Measurements from ENCODE around the gene FAM193B. TPM values are rescaled to one million over a fixed set of nuclear protein-coding genes. Genes with fewer than 3 reads are reported as not detected.

FAM193B gene
- total RNA-seq, 1 experiment from 2014 or later: 43.8 TPM

- Histone ChIP-seq H3K27me3 (replicated peaks; ENCODE audit: insufficient read depth, low read depth, low read length, poor library complexity) (no peaks in the 10 kb centered on the region), H3K36me3 (ENCODE audit: insufficient read depth, low read length, poor library complexity, severe bottlenecking) (peaks cover 12% of the 10 kb centered on the region), H3K4me1 (ENCODE audit: insufficient read depth, low read length, poor library complexity, severe bottlenecking) (peaks cover 20% of the 10 kb centered on the region), H3K4me3 (ENCODE audit: low read depth, low read length, poor library complexity, severe bottlenecking) (no peak overlapping the region), H3K27ac (ENCODE audit: low read depth, low read length, poor library complexity, severe bottlenecking) (no peak overlapping the region), H3K9me3 (ENCODE audit: low read depth, low read length, poor library complexity, severe bottlenecking) (no peaks in the 10 kb centered on the region)
- TF ChIP-seq CTCF (conservative IDR thresholded peaks at IDR 0.05; ENCODE audit: low read depth, low read length) (no peak), EZH2 (IDR thresholded peaks at IDR 0.05; ENCODE audit: borderline replicate concordance, low read depth, low read length, poor library complexity, severe bottlenecking) (no peak)
- BruUV-seq (replicated peaks): no TSS peak
- CTCF ChIA-PET: no interaction called here
- intact Hi-C loops (cut with micrococcal nuclease; ENCODE audit: unreplicated experiment): no loop called here
- POLR2A ChIA-PET (ENCODE audit: low non-redundant PET): no interaction called here
- DNase-seq (ENCODE audit: low spot score): no peak
Measured at GRCh38 chr5:177547736-177548135, 6.6 kb downstream of the FAM193B start.

GRCh38 chr5:177546258-177546741 is 8.1 kb downstream of the FAM193B start:
- intact Hi-C loops (cut with micrococcal nuclease; ENCODE audit: unreplicated experiment): no loop called here

GRCh38 chr5:177545487-177546257 is 8.7 kb downstream of the FAM193B start:
- DNase-seq (ENCODE audit: low spot score): peak; percentile 26
- TF ChIP-seq CTCF (conservative IDR thresholded peaks at IDR 0.05; ENCODE audit: low read depth, low read length): no peak
- TF ChIP-seq EZH2 (IDR thresholded peaks at IDR 0.05; ENCODE audit: borderline replicate concordance, low read depth, low read length, poor library complexity, severe bottlenecking): no peak

More at GRCh38 chr5:177546258-177546741, 8.1 kb downstream of the FAM193B start:
- ChIA-PET POLR2A (ENCODE audit: low non-redundant PET) (interaction anchor here (0.6 kb wide), 2 partner anchors 49 to 174 kb away, joined by 3 to 11 read pairs; partner anchors contain the start of gene PDLIM7), CTCF (no interaction called here)
- no TSS peak for BruUV-seq (replicated peaks)
- TF ChIP-seq CTCF (conservative IDR thresholded peaks at IDR 0.05; ENCODE audit: low read depth, low read length) (no peak), EZH2 (IDR thresholded peaks at IDR 0.05; ENCODE audit: borderline replicate concordance, low read depth, low read length, poor library complexity, severe bottlenecking) (no peak)
- H3K27me3 ChIP-seq (replicated peaks; ENCODE audit: insufficient read depth, low read depth, low read length, poor library complexity): no peaks in the 10 kb centered on the region
- peaks cover 20% of the 10 kb centered on the region for H3K4me1 ChIP-seq (ENCODE audit: insufficient read depth, low read length, poor library complexity, severe bottlenecking)
- H3K36me3 ChIP-seq (ENCODE audit: insufficient read depth, low read length, poor library complexity, severe bottlenecking): peaks cover 13% of the 10 kb centered on the region
- H3K27ac ChIP-seq (ENCODE audit: low read depth, low read length, poor library complexity, severe bottlenecking): peak overlapping the region; percentile 75
- H3K9me3 ChIP-seq (ENCODE audit: low read depth, low read length, poor library complexity, severe bottlenecking): no peaks in the 10 kb centered on the region
- no peak overlapping the region for H3K4me3 ChIP-seq (ENCODE audit: low read depth, low read length, poor library complexity, severe bottlenecking)
- peak; percentile 79 for DNase-seq (ENCODE audit: low spot score)

More at GRCh38 chr5:177545487-177546257, 8.7 kb downstream of the FAM193B start:
- peaks cover 8% of the 10 kb centered on the region for H3K36me3 ChIP-seq (ENCODE audit: insufficient read depth, low read length, poor library complexity, severe bottlenecking)
- peak overlapping the region; percentile 75 for H3K27ac ChIP-seq (ENCODE audit: low read depth, low read length, poor library complexity, severe bottlenecking)
- intact Hi-C loops (cut with micrococcal nuclease; ENCODE audit: unreplicated experiment): no loop called here
- peaks cover 20% of the 10 kb centered on the region for H3K4me1 ChIP-seq (ENCODE audit: insufficient read depth, low read length, poor library complexity, severe bottlenecking)
- POLR2A ChIA-PET (ENCODE audit: low non-redundant PET): interaction anchor here (0.6 kb wide), 3 partner anchors 33 to 141 kb away, joined by 3 to 10 read pairs (median 4); no protein-coding TSS in a partner anchor
- no TSS peak for BruUV-seq (replicated peaks)
- H3K9me3 ChIP-seq (ENCODE audit: low read depth, low read length, poor library complexity, severe bottlenecking): no peaks in the 10 kb centered on the region
- H3K4me3 ChIP-seq (ENCODE audit: low read depth, low read length, poor library complexity, severe bottlenecking): no peak overlapping the region
- CTCF ChIA-PET: no interaction called here
- no peaks in the 10 kb centered on the region for H3K27me3 ChIP-seq (replicated peaks; ENCODE audit: insufficient read depth, low read depth, low read length, poor library complexity)
